Midbrain (tissue), 1 donor: ENCODE measurements around the gene L3MBTL4.

Source experiments
- DNase-seq: peaks from one replicate; lab custom pipeline; 2025; lab: John Stamatoyannopoulos, UW

The L3MBTL4 gene

GRCh38 chr18:5986257-5986931, 428.3 kb downstream of the L3MBTL4 start:
- DNase-seq = no peak

- no peak for DNase-seq
Observed at GRCh38 chr18:5984245-5984644, 430.5 kb downstream of the L3MBTL4 start.

GRCh38 chr18:5983488-5983887, 431.2 kb downstream of the L3MBTL4 start:
- DNase-seq = no peak

GRCh38 chr18:5982332-5982731, 432.4 kb downstream of the L3MBTL4 start:
- DNase-seq = no peak

GRCh38 chr18:5980721-5981120, 434.0 kb downstream of the L3MBTL4 start:
- no peak for DNase-seq

GRCh38 chr18:5979971-5980457, 434.7 kb downstream of the L3MBTL4 start:
- DNase-seq = no peak

GRCh38 chr18:5979176-5979888, 435.4 kb downstream of the L3MBTL4 start:
- no peak for DNase-seq

- no peak for DNase-seq
Observed at GRCh38 chr18:5977022-5977421, 437.7 kb downstream of the L3MBTL4 start.

- DNase-seq = peak; percentile 13
Observed at GRCh38 chr18:5975111-5976002, 439.4 kb downstream of the L3MBTL4 start.

- no peak for DNase-seq
Observed at GRCh38 chr18:5974696-5975095, 440.0 kb downstream of the L3MBTL4 start.

GRCh38 chr18:5973099-5973498, 441.6 kb downstream of the L3MBTL4 start:
- DNase-seq = no peak

- no peak for DNase-seq
Observed at GRCh38 chr18:5972298-5972697, 442.4 kb downstream of the L3MBTL4 start.

GRCh38 chr18:5969989-5970403, 444.7 kb downstream of the L3MBTL4 start:
- DNase-seq = peak; percentile 51

GRCh38 chr18:5969355-5969988, 445.2 kb downstream of the L3MBTL4 start:
- DNase-seq = no peak

- no peak for DNase-seq
Observed at GRCh38 chr18:5967666-5968065, 447.0 kb downstream of the L3MBTL4 start.

- DNase-seq = no peak
Observed at GRCh38 chr18:5967007-5967406, 447.7 kb downstream of the L3MBTL4 start.

- DNase-seq = no peak
Observed at GRCh38 chr18:5966514-5966913, 448.2 kb downstream of the L3MBTL4 start.

GRCh38 chr18:5964996-5965395, 449.7 kb downstream of the L3MBTL4 start:
- DNase-seq = no peak

GRCh38 chr18:5964596-5964995, 450.1 kb downstream of the L3MBTL4 start:
- DNase-seq = no peak

GRCh38 chr18:5964108-5964507, 450.6 kb downstream of the L3MBTL4 start:
- no peak for DNase-seq

- DNase-seq = no peak
Observed at GRCh38 chr18:5963267-5963666, 451.4 kb downstream of the L3MBTL4 start.

- DNase-seq = no peak
Observed at GRCh38 chr18:5962362-5962761, 452.3 kb downstream of the L3MBTL4 start.
